ENCODE measurements around the gene RASGRP1.

RASGRP1 gene

DNA sequence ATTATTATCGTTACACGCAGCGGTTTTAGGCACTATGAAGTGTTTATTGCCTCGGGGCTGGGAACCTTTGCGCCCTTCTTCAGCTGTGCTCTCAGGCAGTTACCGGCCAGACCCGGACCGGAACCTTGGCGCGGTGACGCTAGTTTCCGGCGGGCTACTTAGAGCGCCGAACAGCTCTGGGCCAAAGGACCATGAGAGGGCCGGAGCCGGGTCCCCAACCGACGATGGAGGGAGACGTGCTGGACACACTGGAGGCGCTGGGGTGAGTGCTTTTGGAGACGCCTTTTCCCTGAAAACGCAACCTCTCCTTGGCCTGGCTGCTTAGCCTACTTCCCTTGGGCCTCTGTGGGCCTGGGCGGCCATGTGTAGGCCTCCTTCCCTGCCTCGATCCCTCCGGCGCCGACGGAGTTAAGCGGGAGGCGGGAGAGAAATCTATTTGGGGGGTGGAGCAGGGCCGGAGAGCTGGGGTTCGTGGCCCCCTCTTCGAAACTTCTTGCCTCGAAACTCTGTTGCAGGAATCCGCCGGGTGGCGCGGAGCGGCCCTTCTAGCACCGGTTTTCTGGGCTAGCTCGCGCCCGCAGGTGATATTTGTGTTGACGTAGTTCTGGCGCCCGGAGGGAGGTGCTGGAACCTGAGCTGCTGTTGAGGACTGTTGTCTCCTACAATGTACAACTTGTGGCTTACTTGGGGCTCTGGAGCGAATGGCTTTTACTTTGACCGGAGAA, 110.5 kb downstream of the RASGRP1 start, which contains the start of gene FAM98B:
TSS of gene FAM98B (plus strand) at position 157 of the 725 bp plus-strand sequence. CDS start at position 192, 35 bp downstream.
- DNase-seq: peak; percentile 93

DNA sequence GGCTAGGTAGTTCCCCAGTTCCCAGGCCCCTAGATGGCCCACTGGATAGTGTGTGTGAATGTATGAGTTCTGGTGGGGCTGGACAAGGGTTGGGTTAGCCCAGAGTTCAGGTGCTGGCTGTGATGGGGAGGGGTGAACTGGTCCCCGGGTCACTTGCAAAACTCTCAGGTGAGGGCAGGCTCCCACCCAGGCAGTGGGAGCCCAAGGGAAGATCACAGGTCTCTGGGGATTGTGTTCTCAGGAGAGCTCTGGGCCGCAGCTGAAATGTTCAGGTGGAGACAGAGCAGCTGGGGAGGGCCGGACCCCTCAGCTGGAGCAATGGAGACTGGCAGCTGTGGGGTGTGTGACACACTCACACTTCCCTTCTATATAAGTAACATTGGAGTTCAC, 123.5 kb downstream of the RASGRP1 start:
- no peak for DNase-seq

DNA sequence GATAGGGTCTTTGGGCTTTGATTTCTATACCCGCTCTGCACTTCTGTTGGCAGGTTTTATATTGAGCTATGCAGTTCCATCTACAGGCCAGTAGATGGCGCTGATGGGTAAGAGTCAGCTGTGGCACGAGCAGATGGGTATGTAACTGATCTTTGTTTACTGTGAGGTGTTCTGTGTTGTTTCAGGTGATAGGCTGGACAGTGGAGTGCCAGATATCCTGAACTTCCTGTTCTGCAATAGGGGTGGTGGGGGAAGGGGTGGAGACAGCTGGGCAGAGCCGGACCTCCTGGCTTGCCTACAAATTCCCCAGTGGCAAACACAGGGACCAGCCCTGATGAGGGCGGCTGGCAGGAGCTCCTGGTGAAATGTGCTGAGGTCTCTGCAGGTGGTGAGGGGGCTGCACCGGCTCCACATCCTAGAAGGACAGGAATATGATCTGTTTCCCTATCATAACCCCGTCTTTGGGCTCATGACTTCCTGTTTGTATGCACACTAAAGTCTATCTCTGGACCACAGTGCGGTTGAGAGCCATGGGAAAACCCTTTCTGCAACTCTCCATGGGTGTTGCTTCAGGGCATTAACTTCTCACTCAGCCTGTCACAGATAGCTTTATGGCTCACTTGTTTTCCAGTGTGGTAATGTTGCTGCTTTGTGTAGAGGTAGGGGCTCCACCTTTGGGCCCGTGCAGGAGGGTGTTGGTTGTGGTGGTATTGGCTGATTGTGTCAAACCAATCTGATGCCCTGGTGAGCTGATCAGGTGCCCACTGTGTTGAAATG, 124.1 kb downstream of the RASGRP1 start:
- DNase-seq: peak; percentile 58

All from midbrain (tissue), 1 donor.